GF-D8 (cell line): ENCODE results near the gene ST6GALNAC2.
"Not testable (repeated sequence)": the region's sequence is repeated elsewhere in the genome, so short reads cannot be mapped to it uniquely, and the experiment has no call there.

Experiments used
- DNase-seq: peaks from one replicate; lab custom pipeline; 2025; lab: John Stamatoyannopoulos, UW

The ST6GALNAC2 gene

DNA sequence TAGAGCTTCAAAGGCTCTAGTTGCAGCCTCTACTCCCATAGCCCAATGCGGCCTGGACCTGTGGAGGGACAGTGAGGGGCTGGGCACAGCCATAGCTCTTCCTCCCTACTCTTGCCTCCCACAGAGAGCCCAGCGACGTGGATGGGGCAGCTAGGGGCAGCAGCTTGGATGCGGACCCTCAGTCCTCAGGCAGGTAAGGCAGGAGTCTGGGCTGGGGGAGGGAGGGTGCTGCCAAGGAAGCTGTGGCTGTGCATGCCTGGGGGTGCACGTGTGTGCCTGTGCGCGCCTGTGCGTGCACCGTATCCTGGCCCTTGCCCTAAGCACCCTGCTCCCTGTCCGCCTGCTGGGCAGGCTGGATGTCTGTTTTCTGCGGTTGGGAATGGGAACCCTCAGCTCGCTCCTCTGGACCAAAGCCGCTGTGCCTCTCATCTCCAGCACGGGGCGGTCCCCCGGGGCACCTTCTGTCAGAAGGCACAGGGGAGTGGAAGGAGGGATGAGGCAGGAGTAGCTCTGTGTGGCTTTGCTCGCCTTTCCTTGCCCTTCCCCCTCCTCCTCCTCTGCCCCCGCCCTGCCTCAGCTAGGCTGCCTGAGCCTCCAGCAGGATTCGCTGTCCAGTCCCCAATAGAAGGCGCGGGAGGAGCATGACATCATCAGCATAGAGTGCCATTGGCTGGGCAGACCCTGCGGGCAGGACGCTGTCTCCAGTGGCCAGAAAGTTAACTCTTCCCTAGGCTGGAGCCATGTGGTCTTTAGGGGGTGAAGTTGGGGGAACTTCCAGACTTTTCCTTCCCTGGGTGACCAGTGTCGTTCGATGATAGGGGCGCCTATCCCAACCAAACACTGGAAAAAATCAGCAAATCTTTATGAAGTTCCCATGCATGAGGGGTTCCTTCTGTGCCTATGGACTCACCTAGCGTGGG is 45.0 kb downstream of the ST6GALNAC2 start:
- DNase-seq = no peak

DNA sequence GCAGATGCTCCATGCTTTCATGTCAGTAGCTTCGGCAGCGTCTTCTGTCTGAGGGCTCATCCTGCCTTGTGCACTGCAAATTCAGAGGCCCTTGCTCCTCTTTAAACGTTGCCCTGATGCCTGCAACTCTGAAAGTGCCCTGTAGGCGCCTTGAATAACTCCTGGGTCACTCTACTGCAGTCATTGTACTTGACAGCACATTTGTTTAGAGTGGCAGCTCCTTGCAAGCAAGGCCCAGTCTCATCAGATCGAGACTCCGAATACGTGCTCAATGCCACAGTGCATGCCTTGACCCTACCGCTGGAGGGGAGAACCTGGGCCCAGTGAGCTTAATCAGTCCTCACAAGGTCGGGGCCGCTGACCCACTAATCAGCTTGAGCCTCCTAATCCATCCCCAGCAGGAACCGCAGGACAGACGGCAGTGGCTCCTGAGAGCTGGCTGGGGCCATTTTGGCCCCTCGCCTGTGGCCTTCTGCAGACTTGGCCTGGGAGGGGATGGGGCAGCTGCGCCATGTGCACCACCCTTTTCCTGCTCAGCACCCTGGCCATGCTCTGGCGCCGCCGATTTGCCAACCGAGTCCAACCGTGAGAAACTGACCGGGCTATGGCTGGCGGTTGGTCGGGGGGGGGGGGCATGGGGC is 45.9 kb downstream of the ST6GALNAC2 start, which contains the start of gene PRCD:
TSS of gene PRCD (plus strand) at position 414 of the 641 bp plus-strand sequence. CDS start at position 512, 98 bp downstream.
- no peak for DNase-seq

DNA sequence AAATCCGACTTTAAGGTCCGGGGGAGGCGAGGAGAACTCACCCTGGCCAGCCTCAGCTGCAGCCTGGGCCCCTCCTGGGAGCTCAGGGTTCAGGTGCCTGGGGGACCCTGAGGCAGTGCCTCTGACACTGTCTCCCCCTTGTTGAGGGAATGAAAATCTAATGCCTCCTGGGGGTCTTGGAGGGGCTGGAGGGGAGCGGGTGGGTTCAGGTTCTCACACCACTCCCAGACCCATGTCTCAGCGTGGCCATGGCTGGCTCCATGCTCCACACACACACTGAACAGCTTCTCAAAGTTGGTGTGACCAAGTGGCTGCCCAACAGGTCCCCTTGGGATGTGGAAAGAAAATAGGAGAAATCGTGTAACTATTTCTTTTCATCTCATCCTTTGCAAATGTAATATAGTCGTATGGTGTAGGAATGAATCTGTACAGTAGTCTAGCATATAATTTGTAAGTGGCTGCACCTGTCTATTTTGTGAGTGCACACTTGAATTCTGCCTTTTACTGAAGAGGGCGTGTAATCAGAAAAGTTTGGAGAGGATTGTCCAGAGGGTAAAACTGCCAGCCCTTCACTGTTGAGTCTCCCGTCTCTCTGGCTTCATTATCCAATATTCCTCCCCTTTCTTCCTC is 46.6 kb downstream of the ST6GALNAC2 start:
- DNase-seq = no peak

DNA sequence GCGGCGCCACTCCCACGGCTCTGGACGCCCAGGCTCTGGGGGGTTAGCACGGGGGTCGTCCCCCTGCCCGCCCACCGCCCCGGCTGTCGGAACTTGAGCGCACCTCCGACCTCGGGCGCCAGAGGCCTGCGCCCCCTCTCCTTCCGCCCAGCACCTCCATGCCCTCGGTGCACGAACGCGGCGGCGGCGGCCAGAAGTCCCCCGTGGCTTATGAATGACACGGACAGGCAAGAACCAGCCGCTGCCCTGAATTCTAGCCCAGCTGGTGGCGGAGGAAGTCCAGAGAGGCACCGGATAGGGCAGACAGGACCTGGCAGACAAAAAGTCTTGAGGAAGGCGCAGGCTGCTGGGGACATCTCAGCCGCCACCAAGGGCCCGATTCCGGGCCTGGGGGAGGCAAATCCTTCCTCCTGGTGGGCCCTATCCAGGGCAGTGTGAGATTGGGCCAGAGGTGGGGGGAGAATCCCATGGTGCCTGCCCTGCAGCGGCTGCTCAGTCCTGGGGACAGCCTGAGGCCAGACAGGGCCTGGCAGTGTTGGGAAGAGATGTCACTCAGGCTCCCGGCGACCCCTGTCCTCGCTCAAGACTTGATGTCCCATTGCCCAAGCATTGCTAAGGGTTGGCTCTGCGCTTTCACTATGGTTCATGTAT is 47.3 kb downstream of the ST6GALNAC2 start:
- no peak for DNase-seq

DNA sequence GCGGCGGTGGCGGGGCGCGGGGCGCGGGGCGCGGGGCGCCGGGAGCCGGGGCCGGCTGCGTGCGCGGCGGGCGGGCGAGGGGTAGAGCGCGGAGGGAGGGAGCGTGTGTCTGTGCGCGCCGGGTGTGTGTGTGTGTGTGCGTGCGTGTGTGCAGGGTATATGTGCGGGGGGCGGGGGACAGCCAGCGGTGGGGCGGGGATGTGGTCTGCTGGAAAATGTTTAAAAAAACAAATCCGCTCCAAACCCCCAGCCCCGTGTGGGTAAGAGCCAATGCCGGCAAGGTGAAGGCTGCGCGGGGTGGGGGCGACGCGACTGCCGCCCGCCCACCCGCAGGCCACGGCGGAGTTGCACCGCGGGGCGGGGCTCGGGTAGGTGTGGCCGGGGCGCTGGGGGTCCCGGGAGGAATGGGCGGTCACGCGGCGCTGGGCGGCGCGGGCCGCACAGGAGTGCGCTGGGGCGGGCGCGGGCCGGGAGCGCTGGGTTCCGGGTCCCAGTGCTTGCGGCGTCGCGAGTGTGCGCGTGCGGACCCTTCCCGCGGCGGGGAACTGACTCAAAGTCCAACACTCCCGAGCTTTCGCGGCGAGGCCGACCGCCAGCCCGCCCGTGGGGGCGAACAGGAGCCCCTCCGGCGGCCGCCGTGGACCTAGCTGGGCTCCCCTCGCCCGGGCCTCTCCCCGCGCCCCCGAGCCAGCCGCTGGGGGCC is 47.9 kb downstream of the ST6GALNAC2 start, which contains the start of gene CYGB:
TSS of gene CYGB (minus strand) at position 132 of the 703 bp plus-strand sequence. CDS start 167 bp downstream, outside the sequence.
- no peak for DNase-seq

DNA sequence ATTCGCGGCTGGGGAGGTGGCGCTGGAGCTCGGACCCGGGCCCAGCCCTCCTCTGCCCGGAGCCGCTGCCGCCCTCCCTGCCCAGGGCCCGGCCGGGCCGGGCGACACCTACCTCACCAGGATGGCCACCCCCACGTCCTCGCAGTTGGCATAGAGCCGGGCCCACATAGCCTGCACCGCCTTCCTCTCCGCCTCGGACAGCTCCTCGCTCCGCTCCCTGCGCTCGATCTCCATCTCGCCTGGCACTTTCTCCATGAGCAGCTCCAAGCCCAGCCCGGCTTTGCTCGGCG is 48.4 kb downstream of the ST6GALNAC2 start:
- DNase-seq = no peak

DNA sequence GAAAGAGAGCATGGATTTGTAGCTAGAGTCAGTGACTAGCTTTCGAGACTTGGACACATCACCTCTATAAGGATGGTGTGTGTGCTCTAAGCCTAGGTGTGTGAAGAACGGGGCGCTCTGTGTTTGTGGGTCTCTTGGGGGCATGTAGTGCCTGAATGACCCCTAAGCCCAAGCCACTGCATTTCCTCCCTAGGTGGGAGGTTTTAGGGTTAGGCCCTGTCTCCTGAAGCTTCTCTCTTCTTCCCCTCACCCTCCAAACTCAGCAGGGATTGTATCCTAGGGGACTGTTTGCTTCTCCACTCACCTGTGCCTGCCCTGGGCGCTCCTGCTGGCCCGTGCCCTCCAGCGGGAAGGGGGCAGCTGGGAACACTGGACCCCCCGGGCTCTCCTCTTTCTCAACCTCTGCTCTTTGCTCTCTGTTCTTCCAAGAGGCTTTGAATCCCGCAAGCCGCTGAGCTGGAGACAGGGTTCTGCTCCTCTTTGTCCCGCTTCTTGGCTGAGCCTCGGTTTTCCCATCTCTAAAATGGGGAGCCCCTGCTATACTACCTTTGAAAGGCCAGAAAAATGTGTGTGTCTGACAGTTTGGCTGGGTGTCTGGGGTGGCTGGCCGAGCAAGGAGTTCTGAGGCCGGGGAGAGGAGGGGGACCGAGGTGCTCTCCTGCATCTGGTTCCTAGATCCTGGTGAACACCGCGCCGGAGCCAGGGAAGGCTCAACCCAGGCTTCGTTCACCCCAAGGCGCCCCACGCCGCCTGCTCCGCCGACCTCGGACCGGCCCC is 49.0 kb downstream of the ST6GALNAC2 start:
- DNase-seq = no peak

DNA sequence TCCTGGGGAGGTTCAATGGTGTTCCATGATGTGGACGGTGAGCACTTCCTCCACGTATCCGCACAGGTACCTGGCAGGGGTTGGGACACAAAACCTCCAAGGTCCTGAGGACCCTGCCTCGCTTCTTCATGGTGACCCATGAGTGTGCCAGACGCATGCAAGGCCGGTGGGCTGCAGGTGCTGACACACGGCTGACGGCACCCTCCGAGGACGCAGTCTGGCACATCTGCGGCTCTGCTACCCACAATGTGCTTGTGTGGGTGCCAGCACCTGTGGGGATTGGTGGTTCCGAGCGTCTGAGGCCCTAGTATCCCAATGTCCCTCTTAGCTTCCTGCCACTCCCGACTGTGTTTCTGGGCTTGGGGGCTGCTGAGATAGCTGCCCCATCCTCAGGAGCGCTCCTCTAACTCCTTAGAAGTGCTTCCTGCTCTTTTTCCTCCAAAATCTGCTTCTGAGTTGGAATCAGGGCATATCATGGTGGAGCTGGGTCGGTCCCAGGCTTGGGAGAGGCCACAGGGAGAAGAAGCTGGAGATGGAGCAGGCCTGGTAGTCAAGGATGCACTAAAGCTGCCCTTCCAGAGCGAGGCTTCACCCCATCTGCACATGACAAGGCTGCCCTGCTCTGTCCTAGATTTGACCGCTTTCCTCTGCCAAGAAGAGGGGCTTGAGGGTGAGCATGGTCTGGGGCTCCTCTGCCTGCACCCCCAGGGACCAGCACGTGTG is 49.7 kb downstream of the ST6GALNAC2 start:
- DNase-seq = no peak

DNA sequence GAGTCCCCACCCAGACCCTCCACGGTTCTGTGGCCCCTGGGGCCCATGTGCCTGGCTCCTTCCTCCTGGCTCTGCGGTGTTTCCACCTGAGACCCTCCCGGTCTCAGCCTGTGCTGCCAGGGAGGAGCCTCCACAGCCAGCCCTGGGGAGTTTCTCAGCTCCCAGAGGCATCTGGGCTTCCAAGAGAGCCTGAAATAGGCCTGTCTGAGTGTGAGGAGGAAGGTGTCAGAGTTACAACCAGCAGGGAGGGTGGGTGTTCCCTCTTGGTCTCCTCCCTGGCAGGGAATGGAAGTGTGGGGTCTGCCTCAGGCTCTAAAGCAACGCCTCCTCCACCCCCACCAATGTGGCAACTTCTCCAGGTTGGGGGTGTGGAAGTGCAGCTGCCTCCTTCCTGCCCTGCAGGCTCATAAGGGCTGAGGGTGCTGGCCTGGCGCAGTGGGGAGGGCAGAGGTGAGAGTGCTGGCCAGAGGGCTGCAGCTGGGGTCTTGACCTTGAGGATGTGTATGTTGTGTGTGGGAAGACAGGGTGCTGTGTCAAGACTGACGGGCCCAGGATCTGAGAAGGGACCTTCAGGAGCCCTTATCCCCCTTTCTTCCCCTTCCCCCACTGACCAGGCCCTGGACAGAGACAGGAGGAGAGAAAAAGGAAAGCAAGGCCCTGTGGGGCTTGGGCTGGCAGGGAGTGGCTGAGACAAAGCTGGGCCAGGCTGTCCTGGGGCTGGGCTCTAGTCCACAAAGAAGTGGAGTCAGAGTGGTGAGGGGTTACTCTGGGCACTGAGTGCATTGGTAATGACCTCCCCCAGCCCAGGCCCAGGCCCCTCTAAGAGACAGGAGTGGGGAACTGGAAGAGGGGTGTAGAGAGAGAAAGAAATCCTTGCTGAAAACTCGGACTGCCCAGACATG is 50.6 kb downstream of the ST6GALNAC2 start:
- no peak for DNase-seq

DNA sequence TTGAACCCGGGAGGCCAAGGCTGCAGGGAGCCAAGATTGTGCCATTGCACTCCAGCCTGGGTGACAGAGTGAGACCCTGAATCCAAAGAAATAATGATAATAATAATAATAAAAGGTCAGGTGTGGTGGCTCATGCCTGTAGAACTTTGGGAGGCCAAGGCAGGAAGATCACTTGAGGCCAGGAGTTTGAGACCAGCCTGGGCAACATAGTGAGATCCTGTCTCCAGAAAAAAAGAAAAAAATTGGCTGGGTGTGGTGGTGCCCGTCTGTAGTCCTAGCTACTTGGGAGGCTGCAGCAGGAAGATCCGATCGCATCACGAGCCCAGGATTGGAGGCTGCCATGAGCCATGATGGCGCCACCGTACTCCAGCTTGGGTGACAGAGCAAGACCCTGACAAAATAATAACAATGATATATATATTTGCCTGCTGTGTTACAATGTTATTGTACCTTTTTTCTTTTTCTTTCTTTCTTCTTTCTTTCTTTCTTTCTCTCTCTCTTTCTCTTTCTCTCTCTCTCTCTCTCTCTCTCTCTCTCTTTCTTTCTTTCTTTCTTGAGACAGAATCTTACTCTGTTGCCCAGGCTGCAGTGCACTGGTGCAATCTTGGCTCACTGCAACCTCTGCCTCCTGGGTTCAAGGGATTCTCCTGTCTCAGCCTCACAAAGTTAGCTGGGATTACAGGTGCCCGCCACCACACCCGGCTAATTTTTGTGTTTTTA is 51.9 kb downstream of the ST6GALNAC2 start:
- not testable (repeated sequence) for DNase-seq

DNA sequence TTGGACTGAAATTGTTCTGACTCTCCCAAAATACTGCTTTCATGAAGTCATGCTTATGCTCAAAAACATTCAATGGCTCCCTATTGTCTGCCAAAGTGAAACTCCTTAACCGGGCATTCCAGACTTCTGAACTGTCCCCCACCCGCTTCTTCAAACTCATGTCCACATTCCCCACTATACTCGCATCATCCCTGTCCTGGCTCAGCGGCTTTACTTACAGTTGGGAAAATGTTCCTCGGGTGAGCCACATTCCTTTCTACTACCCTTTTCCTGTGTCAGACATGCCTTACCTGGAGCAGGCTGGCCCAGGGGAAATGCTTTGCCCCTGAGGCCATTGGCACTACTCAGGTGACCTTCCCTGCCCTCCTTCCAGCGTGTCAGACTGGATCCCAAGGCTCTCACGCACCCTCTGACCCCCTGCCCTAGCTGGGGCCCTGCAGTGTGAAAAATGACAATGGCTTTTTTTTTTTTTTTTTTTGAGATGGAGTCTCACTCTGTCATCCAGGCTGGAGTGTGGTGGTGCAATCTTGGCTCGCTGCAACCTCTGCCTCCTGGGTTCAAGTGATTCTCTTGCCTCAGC is 53.5 kb downstream of the ST6GALNAC2 start:
- no peak for DNase-seq

DNA sequence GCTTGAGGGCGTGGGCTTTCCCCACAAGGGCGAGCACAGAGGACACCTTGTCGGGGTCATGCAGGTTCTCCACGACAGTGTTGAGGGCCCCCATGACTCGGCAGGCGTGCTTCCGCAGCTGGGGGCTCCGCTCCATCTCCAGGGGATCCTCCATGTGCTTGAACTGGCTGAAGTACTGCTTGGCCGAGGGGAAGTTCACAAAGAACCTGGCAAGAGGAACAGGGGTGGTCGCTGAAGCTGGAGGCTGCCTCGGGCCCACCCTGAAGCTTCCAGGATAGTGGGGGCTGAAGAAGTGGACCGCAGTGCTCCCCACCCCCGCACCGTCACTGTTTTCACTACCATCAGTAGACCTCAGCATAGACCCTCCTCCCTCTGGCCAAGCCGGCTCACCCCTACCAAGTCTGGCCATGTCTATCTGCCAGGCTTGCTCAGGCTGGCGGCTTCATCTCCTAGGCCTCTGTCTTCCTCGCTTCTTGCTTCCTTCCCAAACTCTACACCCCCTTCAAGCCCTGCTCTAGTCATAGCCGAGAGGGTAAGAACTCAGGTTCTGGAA is 54.1 kb downstream of the ST6GALNAC2 start:
- no peak for DNase-seq

DNA sequence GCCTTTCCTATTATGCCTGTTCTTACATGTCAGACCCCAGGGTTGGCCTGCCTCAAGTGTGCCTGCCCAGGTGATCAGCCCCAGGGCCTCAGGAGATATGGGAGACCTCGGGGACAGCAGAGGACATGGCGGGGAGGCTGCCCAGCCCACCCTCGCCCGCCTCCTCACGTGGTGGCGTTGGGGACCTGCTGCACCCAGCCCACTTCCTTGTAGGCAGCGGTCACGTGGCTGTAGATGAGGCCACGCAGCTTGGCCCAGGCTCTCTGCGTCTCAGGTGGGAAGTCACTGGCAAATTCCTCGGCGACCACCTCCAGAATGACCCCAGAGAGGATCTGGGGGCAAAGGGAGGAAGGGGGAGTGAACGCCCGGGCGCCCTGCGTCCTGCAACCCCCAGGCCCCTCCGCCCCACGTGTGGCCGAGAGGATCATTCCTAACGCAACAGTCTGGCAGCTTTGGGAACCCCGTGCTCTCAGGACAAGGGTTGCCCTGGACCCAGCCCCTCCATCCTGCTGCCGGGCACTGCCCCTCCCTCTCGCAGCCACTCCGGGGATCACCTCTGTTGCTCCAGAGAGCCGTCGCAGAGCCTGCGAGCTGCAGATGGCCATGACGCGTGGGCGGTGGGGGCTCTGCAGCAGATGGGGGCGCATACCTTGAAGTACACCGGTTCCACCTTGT is 54.7 kb downstream of the ST6GALNAC2 start:
- no peak for DNase-seq

DNA sequence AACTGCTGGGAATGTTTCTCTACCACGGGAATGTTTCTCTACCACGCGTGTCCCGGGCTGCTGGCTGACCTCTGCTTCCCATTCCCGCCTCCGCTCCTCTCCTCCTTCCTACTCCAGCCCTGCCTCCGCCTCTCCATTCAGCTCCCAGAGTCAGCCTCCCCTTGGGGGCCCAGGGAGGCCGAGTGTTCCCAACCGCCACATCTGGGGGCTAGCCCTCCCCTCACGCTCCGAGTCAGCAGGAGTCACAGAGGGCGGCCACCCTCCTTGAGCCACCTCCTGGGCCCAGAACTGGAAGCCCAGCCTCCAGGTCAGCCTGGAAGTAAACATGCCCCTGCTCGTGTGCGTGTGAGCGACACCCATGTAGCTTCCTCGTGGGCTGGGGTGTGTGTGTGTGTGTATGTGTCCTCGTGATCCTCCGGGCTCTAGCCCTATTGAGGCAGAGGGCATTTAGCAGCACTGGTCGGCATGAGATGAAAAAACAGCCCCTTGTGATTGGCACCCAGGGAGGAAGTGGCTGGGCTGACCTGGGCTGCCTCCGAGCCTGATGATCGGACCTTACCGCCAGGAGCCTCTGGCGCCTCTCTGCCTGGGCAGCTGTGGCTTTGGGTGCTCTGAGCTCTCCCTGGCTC is 55.5 kb downstream of the ST6GALNAC2 start:
- no peak for DNase-seq

DNA sequence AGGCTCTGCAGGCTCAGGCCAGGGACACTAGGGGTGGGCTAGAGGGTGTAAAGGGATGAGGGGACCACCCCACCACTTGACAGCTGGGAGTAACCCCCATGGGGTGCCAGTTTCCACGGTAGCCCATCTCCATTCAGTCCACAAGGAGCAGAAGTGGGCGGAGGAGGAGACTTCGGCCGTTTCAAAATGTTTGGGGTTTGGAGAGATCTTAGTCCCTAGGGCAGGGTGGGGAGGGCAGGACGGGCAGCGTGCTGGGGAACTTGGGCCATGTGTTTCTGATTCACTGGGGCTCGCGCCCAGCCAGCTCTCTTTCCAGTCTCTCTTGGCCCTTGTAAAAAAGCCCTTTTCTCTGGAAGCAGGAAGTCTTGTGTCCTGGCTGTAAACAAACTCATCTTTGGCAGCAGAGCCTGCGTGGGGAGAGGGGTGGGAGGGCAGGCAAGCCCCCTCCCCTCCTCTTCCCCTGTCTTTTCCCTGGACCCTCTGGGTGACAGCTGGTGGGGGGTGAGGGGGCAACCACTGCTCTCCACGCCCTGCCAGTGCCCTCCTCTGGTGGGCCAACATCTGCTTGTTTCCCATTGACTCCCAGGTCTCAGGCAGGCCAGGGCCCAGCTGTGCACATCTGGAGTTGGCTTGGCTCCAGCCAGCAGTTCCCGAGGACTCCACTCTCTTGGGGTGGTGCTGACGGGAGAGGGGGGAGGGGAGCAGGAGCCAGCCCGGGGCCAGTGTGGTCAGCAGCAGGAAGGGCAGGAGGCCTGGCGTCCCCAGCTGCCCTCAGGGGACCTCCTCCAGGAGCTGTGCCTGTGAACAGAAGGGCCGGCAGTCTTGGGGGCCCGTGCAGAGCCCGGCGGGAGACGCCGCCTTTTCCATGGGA is 56.2 kb downstream of the ST6GALNAC2 start:
- DNase-seq = no peak
